Measurements from ENCODE around the gene VPS4B. TPM values are rescaled to one million over a fixed set of nuclear protein-coding genes. Genes with fewer than 3 reads are reported as not detected.

Gene VPS4B
- polyA plus RNA-seq, 3 donors, result 15.4 to 48.8 (median 26.7) TPM

- Histone ChIP-seq H3K4me3 (replicated peaks in 1 of 3; ENCODE audit: low read depth in 2 of 3, low read length in 3 of 3) (peak within 1 kb of the TSS; percentile 59 to 82 (median 72)), H3K27me3 (ENCODE audit: control insufficient read depth in 2 of 2, insufficient read depth in 2 of 2, low read length in 2 of 2) (peaks cover 0 to 5% of the 10 kb centered on the region in 2 donors), H3K9ac (ENCODE audit: insufficient read depth, low read length, poor library complexity, severe bottlenecking) (peak within 1 kb of the TSS; percentile 85), H4K20me1 (ENCODE audit: insufficient read depth, low read length) (no peaks in the 10 kb centered on the region), H3K4me2 (replicated peaks; ENCODE audit: extremely low read depth, low read length, poor library complexity, severe bottlenecking) (peak within 1 kb of the TSS; percentile 95), H3K4me1 (ENCODE audit: control insufficient read depth in 1 of 2, insufficient read depth in 2 of 2, low read length in 2 of 2) (peaks cover 14 to 22% of the 10 kb centered on the region in 2 donors), H3K36me3 (replicated peaks in 1 of 2; ENCODE audit: control insufficient read depth in 1 of 2, insufficient read depth in 2 of 2, low read length in 2 of 2) (peaks cover 0 to 4% of the 10 kb centered on the region in 2 donors), H2AFZ (ENCODE audit: insufficient read depth, low read depth, low read length, poor library complexity, severe bottlenecking) (peak within 1 kb of the TSS; percentile 87), H3K9me3 (replicated peaks in 1 of 2; ENCODE audit: control insufficient read depth in 1 of 2, insufficient read depth in 1 of 2, low read length in 2 of 2) (no peaks in the 10 kb centered on the region), H3K27ac (ENCODE audit: low read depth in 1 of 2, low read length in 2 of 2) (peak within 1 kb of the TSS; percentile 73 to 78), H3K79me2 (ENCODE audit: insufficient read depth, low read length) (peaks cover 7% of the 10 kb centered on the region)
- Mint-ChIP-seq H3K9me3 (peaks cover 2 to 6% (median 5%) of the 10 kb centered on the region in 7 donors), H3K4me3 (peak within 1 kb of the TSS; percentile 84 to 97), H3K27ac (peak within 1 kb of the TSS; percentile 73 to 89 (median 87)), H3K27me3 (ENCODE audit: low read depth in 3 of 3) (peaks cover 5 to 8% (median 6%) of the 10 kb centered on the region in 3 donors), H3K36me3 (peaks cover 3 to 7% of the 10 kb centered on the region in 2 donors), H3K4me1 (peaks cover 25% of the 10 kb centered on the region)
- intact Hi-C loops (cut with micrococcal nuclease), result loop anchor here (5.0 to 10.0 kb wide), 2 partner anchors 55 to 57 kb away; partner anchors contain the start of gene VPS4B (in 2 of the 2)
- TF ChIP-seq CTCF (IDR thresholded peaks at IDR 0.05), result no peak
- peak; percentile 76 to 85 (median 78) for DNase-seq
- under 1% methylated on average over 66 of the region's 90 CpGs for WGBS (ENCODE audit: insufficient coverage)
Measured at GRCh38 chr18:63367053-63367953, 55.0 kb downstream of the VPS4B start, which contains the start of gene KDSR. Gene KDSR (minus strand): TSS chr18:63367206. CDS start chr18:63367118, 88 bp downstream.
